ENCODE data around the gene NOL7. TPM values are rescaled to one million over a fixed set of nuclear protein-coding genes. Genes with fewer than 3 reads are reported as not detected.

NOL7 gene
- 50.2 TPM for total RNA-seq
- polyA plus RNA-seq, result 100 to 1,000 TPM; 127 to 145 (median 130) TPM

DNA sequence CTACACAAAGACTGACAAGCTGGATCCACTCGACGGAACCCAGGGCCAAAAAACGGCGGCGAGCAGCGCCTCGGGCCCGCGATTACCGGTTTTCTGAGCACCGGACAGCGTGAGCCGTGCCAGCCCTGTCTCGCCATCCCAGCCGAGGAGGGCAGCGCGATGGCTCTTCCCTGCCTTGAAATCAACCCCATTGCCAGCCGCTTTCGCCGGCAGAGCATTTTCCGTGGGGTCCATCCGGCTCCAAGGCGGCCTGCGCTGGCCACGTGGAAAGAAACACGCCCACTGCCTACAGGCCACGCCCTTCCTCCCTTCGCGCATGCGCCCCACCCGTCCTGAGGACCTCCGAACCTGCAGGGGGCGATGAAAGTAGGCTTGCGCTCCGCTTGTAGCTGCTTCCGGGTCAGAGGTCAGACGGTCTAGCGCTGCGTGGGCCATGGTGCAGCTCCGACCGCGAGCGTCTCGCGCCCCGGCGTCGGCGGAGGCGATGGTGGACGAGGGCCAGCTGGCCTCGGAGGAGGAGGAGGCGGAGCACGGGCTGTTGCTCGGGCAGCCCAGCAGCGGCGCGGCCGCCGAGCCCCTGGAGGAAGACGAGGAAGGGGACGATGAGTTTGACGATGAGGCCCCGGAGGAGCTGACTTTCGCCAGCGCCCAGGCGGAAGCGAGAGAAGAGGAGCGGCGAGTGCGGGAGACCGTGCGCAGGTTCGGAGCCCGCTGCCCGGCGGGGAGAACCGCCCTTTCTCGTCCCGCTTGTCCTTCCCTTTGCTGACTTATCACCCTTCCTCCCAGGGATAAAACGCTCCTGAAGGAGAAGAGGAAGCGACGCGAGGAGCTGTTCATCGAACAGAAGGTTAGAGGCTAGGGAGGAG is at the start of gene NOL7:
NOL7 (plus strand) TSS at position 410 of the 866 bp plus-strand sequence; CDS start at position 434, 24 bp downstream.
- H3K27me3 ChIP-seq (ENCODE audit: control insufficient read depth, insufficient read depth, low read length), result no peaks in the 10 kb centered on the region
- H3K27ac ChIP-seq (ENCODE audit: insufficient read depth, low read length, poor library complexity, severe bottlenecking), result peak within 1 kb of the TSS; percentile 84
- peak; percentile 94 for ATAC-seq (ENCODE audit: low read depth in 2 of 2)
- peak within 1 kb of the TSS; percentile 96 for H3K4me3 ChIP-seq (ENCODE audit: low read depth, low read length)
- Mint-ChIP-seq H3K4me3 (peak within 1 kb of the TSS; percentile 94 to 99 (median 96)), H3K27ac (peak within 1 kb of the TSS; percentile 97 to 98 (median 98)), H3K36me3 (peaks cover 18% of the 10 kb centered on the region), H3K4me1 (peaks cover 20 to 61% (median 42%) of the 10 kb centered on the region in 4 donors), H3K9me3 (no peaks in the 10 kb centered on the region), H3K27me3 (no peaks in the 10 kb centered on the region)
- peaks cover 24% of the 10 kb centered on the region for H3K36me3 ChIP-seq (ENCODE audit: control insufficient read depth, insufficient read depth, low read length)
- DNase-seq, result peak; percentile 98
- H3K4me1 ChIP-seq (ENCODE audit: control insufficient read depth, insufficient read depth, low read length, poor library complexity, severe bottlenecking), result peaks cover 26% of the 10 kb centered on the region
- no peaks in the 10 kb centered on the region for H3K9me3 ChIP-seq (ENCODE audit: control insufficient read depth in 2 of 2, low read length in 2 of 2)

DNA sequence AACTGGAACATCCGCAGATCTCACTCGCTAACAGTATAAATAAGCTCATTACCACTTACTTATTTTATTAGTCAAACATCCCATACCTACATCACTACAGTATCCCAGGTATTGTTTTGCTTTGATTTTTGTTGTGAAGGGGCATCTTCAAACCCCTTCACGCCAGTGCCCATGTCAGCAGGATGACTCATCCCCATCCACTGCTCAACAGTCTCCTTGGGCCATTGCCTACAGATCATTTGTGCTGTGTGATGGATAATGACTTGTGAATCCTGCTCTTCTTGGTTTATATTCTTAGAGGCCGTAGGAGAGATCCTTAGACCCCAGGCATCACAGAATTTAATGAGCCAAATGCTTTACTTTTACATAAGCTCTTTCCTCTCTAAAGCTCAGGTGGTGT is 49.2 kb upstream of the NOL7 start:
- H3K27me3 Mint-ChIP-seq, result peaks cover 58% of the 10 kb centered on the region
- DNase-seq (no peak), ATAC-seq (ENCODE audit: low read depth in 2 of 2) (no peak)
- peaks cover 22% of the 10 kb centered on the region for H3K27me3 ChIP-seq (ENCODE audit: control insufficient read depth, insufficient read depth, low read length)
- H3K9me3 ChIP-seq (ENCODE audit: control insufficient read depth in 2 of 2, low read length in 2 of 2), result no peaks in the 10 kb centered on the region
- no peaks in the 10 kb centered on the region for H3K4me1 Mint-ChIP-seq
- no peak overlapping the region for H3K4me3 Mint-ChIP-seq
- H3K36me3 ChIP-seq (ENCODE audit: control insufficient read depth, insufficient read depth, low read length), result no peaks in the 10 kb centered on the region
- H3K9me3 Mint-ChIP-seq, result peaks cover 0 to 1% (median 0%) of the 10 kb centered on the region in 7 donors
- H3K27ac ChIP-seq (ENCODE audit: insufficient read depth, low read length, poor library complexity, severe bottlenecking), result no peak overlapping the region
- no peak overlapping the region for H3K4me3 ChIP-seq (ENCODE audit: low read depth, low read length)
- no peak overlapping the region for H3K27ac Mint-ChIP-seq
- H3K36me3 Mint-ChIP-seq, result no peaks in the 10 kb centered on the region
- no peaks in the 10 kb centered on the region for H3K4me1 ChIP-seq (ENCODE audit: control insufficient read depth, insufficient read depth, low read length, poor library complexity, severe bottlenecking)

- Mint-ChIP-seq H3K36me3 (no peaks in the 10 kb centered on the region), H3K9me3 (peaks cover 0 to 1% (median 0%) of the 10 kb centered on the region in 7 donors), H3K27me3 (peaks cover 58% of the 10 kb centered on the region), H3K27ac (no peak overlapping the region), H3K4me3 (no peak overlapping the region), H3K4me1 (no peaks in the 10 kb centered on the region)
- no peaks in the 10 kb centered on the region for H3K9me3 ChIP-seq (ENCODE audit: control insufficient read depth in 2 of 2, low read length in 2 of 2)
- no peaks in the 10 kb centered on the region for H3K36me3 ChIP-seq (ENCODE audit: control insufficient read depth, insufficient read depth, low read length)
- no peak for DNase-seq
- H3K4me1 ChIP-seq (ENCODE audit: control insufficient read depth, insufficient read depth, low read length, poor library complexity, severe bottlenecking), result no peaks in the 10 kb centered on the region
- H3K4me3 ChIP-seq (ENCODE audit: low read depth, low read length), result no peak overlapping the region
- H3K27me3 ChIP-seq (ENCODE audit: control insufficient read depth, insufficient read depth, low read length), result peaks cover 22% of the 10 kb centered on the region
- no peak overlapping the region for H3K27ac ChIP-seq (ENCODE audit: insufficient read depth, low read length, poor library complexity, severe bottlenecking)
- ATAC-seq (ENCODE audit: low read depth in 2 of 2), result no peak
Measured at GRCh38 chr6:13566500-13566899, 48.6 kb upstream of the NOL7 start.

- H3K36me3 ChIP-seq (ENCODE audit: control insufficient read depth, insufficient read depth, low read length), result no peaks in the 10 kb centered on the region
- H3K9me3 ChIP-seq (ENCODE audit: control insufficient read depth in 2 of 2, low read length in 2 of 2), result no peaks in the 10 kb centered on the region
- Mint-ChIP-seq H3K27ac (no peak overlapping the region), H3K9me3 (peaks cover 0 to 1% (median 0%) of the 10 kb centered on the region in 7 donors), H3K4me3 (peak overlapping the region in 1 of 4 donors; percentile 24), H3K27me3 (peaks cover 52% of the 10 kb centered on the region), H3K4me1 (peaks cover 0 to 12% (median 4%) of the 10 kb centered on the region in 4 donors), H3K36me3 (no peaks in the 10 kb centered on the region)
- ATAC-seq (ENCODE audit: low read depth in 2 of 2) (no peak), DNase-seq (no peak)
- peaks cover 15% of the 10 kb centered on the region for H3K27me3 ChIP-seq (ENCODE audit: control insufficient read depth, insufficient read depth, low read length)
- H3K27ac ChIP-seq (ENCODE audit: insufficient read depth, low read length, poor library complexity, severe bottlenecking), result no peak overlapping the region
- H3K4me3 ChIP-seq (ENCODE audit: low read depth, low read length), result no peak overlapping the region
- H3K4me1 ChIP-seq (ENCODE audit: control insufficient read depth, insufficient read depth, low read length, poor library complexity, severe bottlenecking), result peaks cover 5% of the 10 kb centered on the region
Measured at GRCh38 chr6:13568970-13569369, 46.2 kb upstream of the NOL7 start.

DNA sequence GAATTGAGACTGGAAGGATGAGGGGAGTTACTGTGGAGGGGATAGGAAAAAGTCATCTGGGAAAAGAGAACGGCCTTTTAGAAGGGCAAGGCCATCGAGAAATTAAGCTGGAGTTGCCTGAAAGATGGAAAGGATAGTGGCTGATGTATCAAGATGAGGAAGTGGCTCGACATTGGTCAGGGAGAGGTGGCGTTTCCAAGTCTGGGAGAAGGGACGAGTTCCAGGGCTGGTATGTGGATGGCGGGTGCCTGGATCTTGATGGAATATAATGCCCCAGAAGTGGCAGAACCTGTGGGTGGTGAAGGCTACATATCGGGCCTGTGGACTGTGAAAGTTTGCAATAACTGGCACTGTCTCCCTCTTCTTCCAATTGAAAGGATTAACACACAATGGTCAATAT is 42.9 kb upstream of the NOL7 start:
- no peaks in the 10 kb centered on the region for H3K36me3 Mint-ChIP-seq
- H3K27ac ChIP-seq (ENCODE audit: insufficient read depth, low read length, poor library complexity, severe bottlenecking), result no peak overlapping the region
- peaks cover 6% of the 10 kb centered on the region for H3K27me3 ChIP-seq (ENCODE audit: control insufficient read depth, insufficient read depth, low read length)
- peaks cover 5% of the 10 kb centered on the region for H3K4me1 ChIP-seq (ENCODE audit: control insufficient read depth, insufficient read depth, low read length, poor library complexity, severe bottlenecking)
- no peaks in the 10 kb centered on the region for H3K36me3 ChIP-seq (ENCODE audit: control insufficient read depth, insufficient read depth, low read length)
- H3K4me1 Mint-ChIP-seq, result peaks cover 7 to 35% (median 22%) of the 10 kb centered on the region in 4 donors
- no peak overlapping the region for H3K4me3 ChIP-seq (ENCODE audit: low read depth, low read length)
- peak overlapping the region; percentile 83 to 86 (median 85) for H3K27ac Mint-ChIP-seq
- no peaks in the 10 kb centered on the region for H3K9me3 ChIP-seq (ENCODE audit: control insufficient read depth in 2 of 2, low read length in 2 of 2)
- DNase-seq (no peak), ATAC-seq (ENCODE audit: low read depth in 2 of 2) (no peak)
- H3K4me3 Mint-ChIP-seq, result peak overlapping the region in 3 of 4 donors; percentile 42 to 99 (median 90)
- no peaks in the 10 kb centered on the region for H3K9me3 Mint-ChIP-seq
- H3K27me3 Mint-ChIP-seq, result peaks cover 46% of the 10 kb centered on the region

DNA sequence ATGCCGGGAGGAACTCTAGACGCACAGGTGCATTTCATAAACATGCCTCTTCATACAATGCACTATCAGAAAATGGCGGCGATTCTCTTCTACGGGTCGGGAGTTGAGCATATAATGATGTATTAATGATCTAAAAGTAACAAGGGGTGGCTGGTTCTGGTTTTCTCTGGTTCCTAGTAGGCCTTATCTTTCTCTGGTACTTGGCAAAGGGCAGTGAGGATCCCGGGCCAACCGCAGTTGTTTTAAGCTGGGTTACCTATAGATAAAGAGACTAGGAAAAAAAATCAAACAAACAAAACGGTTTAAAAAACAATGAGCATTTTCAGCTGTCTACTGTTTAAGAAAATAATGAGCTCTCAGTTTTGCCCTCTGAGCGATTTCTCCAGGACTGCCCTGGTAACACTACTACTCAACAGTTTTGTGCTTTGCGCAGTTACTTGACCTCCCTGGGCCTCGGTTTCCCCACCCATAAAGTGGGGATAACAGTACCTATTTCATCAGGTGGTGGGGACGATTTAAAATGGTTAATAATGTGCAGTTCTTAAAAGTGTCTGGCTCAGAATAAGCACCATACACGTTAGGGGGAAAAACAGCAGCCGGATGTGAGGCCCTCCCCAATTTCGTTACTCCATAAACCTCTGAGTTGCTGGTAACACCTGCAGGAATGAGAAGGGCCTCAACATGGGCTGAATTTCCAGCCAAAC is 42.0 kb upstream of the NOL7 start:
- no peaks in the 10 kb centered on the region for H3K9me3 ChIP-seq (ENCODE audit: control insufficient read depth in 2 of 2, low read length in 2 of 2)
- H3K36me3 Mint-ChIP-seq, result no peaks in the 10 kb centered on the region
- peaks cover 9 to 35% (median 24%) of the 10 kb centered on the region in 4 donors for H3K4me1 Mint-ChIP-seq
- peaks cover 5% of the 10 kb centered on the region for H3K4me1 ChIP-seq (ENCODE audit: control insufficient read depth, insufficient read depth, low read length, poor library complexity, severe bottlenecking)
- H3K4me3 Mint-ChIP-seq, result peak overlapping the region; percentile 76 to 99 (median 94)
- peak overlapping the region; percentile 80 for H3K4me3 ChIP-seq (ENCODE audit: low read depth, low read length)
- no peaks in the 10 kb centered on the region for H3K9me3 Mint-ChIP-seq
- ATAC-seq (ENCODE audit: low read depth in 2 of 2) (no peak), DNase-seq (no peak)
- peaks cover 41% of the 10 kb centered on the region for H3K27me3 Mint-ChIP-seq
- H3K27me3 ChIP-seq (ENCODE audit: control insufficient read depth, insufficient read depth, low read length), result peaks cover 3% of the 10 kb centered on the region
- no peaks in the 10 kb centered on the region for H3K36me3 ChIP-seq (ENCODE audit: control insufficient read depth, insufficient read depth, low read length)
- H3K27ac ChIP-seq (ENCODE audit: insufficient read depth, low read length, poor library complexity, severe bottlenecking), result peak overlapping the region; percentile 87
- H3K27ac Mint-ChIP-seq, result peak overlapping the region; percentile 56 to 86 (median 83)

GRCh38 chr6:13573669-13574110 is 41.4 kb upstream of the NOL7 start:
- H3K36me3 ChIP-seq (ENCODE audit: control insufficient read depth, insufficient read depth, low read length), result no peaks in the 10 kb centered on the region
- H3K27me3 Mint-ChIP-seq, result peaks cover 37% of the 10 kb centered on the region
- peaks cover 3% of the 10 kb centered on the region for H3K27me3 ChIP-seq (ENCODE audit: control insufficient read depth, insufficient read depth, low read length)
- no peaks in the 10 kb centered on the region for H3K36me3 Mint-ChIP-seq
- H3K4me1 ChIP-seq (ENCODE audit: control insufficient read depth, insufficient read depth, low read length, poor library complexity, severe bottlenecking), result peaks cover 5% of the 10 kb centered on the region
- peak overlapping the region; percentile 76 to 99 (median 94) for H3K4me3 Mint-ChIP-seq
- peak overlapping the region; percentile 87 for H3K27ac ChIP-seq (ENCODE audit: insufficient read depth, low read length, poor library complexity, severe bottlenecking)
- H3K27ac Mint-ChIP-seq, result peak overlapping the region; percentile 9 to 86 (median 51)
- DNase-seq (no peak), ATAC-seq (ENCODE audit: low read depth in 2 of 2) (no peak)
- H3K4me3 ChIP-seq (ENCODE audit: low read depth, low read length), result peak overlapping the region; percentile 80
- H3K9me3 ChIP-seq (ENCODE audit: control insufficient read depth in 2 of 2, low read length in 2 of 2), result no peaks in the 10 kb centered on the region
- no peaks in the 10 kb centered on the region for H3K9me3 Mint-ChIP-seq
- H3K4me1 Mint-ChIP-seq, result peaks cover 9 to 35% (median 24%) of the 10 kb centered on the region in 4 donors

Data from CD4-positive, CD25-positive, alpha-beta regulatory T cell (primary cell).